BJ (cell line): ENCODE results near the gene GSK3A. TPM values are rescaled to one million over a fixed set of nuclear protein-coding genes. Genes with fewer than 3 reads are reported as not detected.

ENCODE experiments used
- CTCF ChIA-PET: fragments of 350-600 bp; formaldehyde crosslinking; extraction: SDS; loops from one replicate; lab custom pipeline; 2021; ENCODE audit warnings: antibody characterized with exemption, inconsistent platforms; lab: Yijun Ruan, JAX
- POLR2A ChIA-PET: fragments of 300-600 bp; sonication (Branson Sonifier 250); formaldehyde crosslinking; extraction: SDS; loops from one replicate; lab custom pipeline; 2021; ENCODE audit warnings: antibody characterized with exemption; lab: Charles Lee
- DNase-seq: peaks from one replicate; pipeline ENCODE4 v3.0.0-alpha.2; 2011; ENCODE audit warnings: low read depth
- H3K27me3 ChIP-seq: 2 replicates; pipeline ENCODE4 v1.6.0; 2011; ENCODE audit warnings: low read length; ENCODE audit not compliant: control insufficient read depth, insufficient read depth
- H3K36me3 ChIP-seq: 2 replicates; pipeline ENCODE4 v1.5.1; 2011; ENCODE audit warnings: low read length; ENCODE audit not compliant: control insufficient read depth, insufficient read depth
- H3K4me3 ChIP-seq: 2 replicates; pipeline ENCODE4 v1.5.1; 2011; ENCODE audit warnings: low read depth, mild to moderate bottlenecking, control low read depth, low read length
- CTCF ChIP-seq: IDR thresholded peaks from 2 replicates; pipeline ENCODE4 v1.5.1; 2011; ENCODE audit warnings: low read depth, mild to moderate bottlenecking, control low read depth, inconsistent platforms, low read length, moderate library complexity; ENCODE audit not compliant: insufficient read depth
- polyA plus RNA-seq: library from polyadenylated mRNA; depleted of rRNA; stranded (reverse); fragments of >200 nt; gene quantifications from 2 replicates; pipeline ENCODE4 v1.2.3, GENCODE V29; 2011

Gene GSK3A
- polyA plus RNA-seq, 1 experiment: 36.1 TPM

- no peaks in the 10 kb centered on the region for H3K27me3 ChIP-seq
- no peak for DNase-seq
- ChIA-PET POLR2A (no interaction called here), CTCF (no interaction called here)
- no peak overlapping the region for H3K4me3 ChIP-seq
- H3K36me3 ChIP-seq: peaks cover 3% of the 10 kb centered on the region
- TF ChIP-seq CTCF: no peak
These were observed 48.7 kb downstream of the GSK3A start for GRCh38 chr19:42193706-42194105.

GRCh38 chr19:42193294-42193693 is 49.1 kb downstream of the GSK3A start:
- Histone ChIP-seq H3K36me3 (peaks cover 2% of the 10 kb centered on the region; the same call in 1 of the 2 replicates), H3K27me3 (no peaks in the 10 kb centered on the region), H3K4me3 (no peak overlapping the region)
- ChIA-PET CTCF (interaction anchor here (1.3 kb wide), 1 partner anchor 61 kb away, joined by 3 read pairs; no protein-coding TSS in a partner anchor), POLR2A (no interaction called here)
- DNase-seq: no peak
- no peak for TF ChIP-seq CTCF

DNA sequence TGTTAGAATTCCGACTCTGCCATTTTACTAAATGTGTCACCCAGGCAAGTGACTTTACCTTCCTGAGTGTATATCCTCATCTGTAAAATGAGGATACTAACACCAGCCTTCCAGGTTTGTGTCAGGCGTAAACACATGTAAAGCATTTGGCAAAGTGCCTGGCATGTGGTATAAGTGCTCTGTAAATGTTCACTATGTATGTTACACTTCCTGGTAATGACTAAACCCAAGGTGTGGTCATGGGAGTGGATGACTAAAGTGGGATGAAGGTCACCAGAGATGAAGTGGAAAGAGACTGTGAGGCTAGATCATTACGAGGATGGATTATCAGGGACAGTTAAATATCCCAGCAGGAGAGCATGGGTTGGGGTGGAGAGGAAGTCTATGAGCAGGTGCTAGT is 50.5 kb downstream of the GSK3A start:
- ChIA-PET POLR2A (no interaction called here), CTCF (interaction anchor here (0.8 to 1.3 kb wide), 4 partner anchors 15 to 247 kb away, joined by 3 to 9 read pairs (median 4); no protein-coding TSS in a partner anchor)
- Histone ChIP-seq H3K27me3 (no peaks in the 10 kb centered on the region), H3K4me3 (no peak overlapping the region), H3K36me3 (peaks cover 2% of the 10 kb centered on the region; the same call in 1 of the 2 replicates)
- DNase-seq: no peak
- no peak for TF ChIP-seq CTCF

- H3K4me3 ChIP-seq: no peak overlapping the region
- ChIA-PET POLR2A (no interaction called here), CTCF (interaction anchor here (0.8 to 1.3 kb wide), 4 partner anchors 15 to 247 kb away, joined by 3 to 9 read pairs (median 4); no protein-coding TSS in a partner anchor)
- no peak for TF ChIP-seq CTCF
- no peaks in the 10 kb centered on the region for H3K27me3 ChIP-seq
- peaks cover 2% of the 10 kb centered on the region; the same call in 1 of the 2 replicates for H3K36me3 ChIP-seq
- DNase-seq: no peak
These were observed 51.1 kb downstream of the GSK3A start for GRCh38 chr19:42191330-42191729.

DNA sequence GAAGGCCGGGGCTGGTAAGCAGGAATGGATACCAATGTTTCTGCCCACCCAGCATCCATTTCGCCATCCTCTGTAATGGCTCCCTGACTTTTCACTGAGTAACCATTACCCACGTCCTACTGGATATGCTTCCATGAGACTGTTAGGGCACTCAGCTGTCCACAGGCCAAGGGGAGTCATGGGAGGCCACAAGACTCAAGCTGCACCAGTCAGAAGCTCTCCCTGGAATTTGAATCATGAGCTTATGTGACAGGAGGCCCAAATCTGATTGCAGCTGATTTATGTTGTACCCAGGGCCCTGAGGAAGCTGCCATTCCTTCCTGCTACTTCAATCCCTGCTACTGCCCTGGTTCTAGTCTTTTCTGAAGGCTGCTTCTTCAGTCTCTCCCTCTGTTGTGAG is 53.3 kb downstream of the GSK3A start:
- POLR2A ChIA-PET: no interaction called here

More for the DNA sequence above, 53.3 kb downstream of the GSK3A start:
- CTCF ChIA-PET: interaction anchor here (0.7 to 1.1 kb wide), 2 partner anchors 80 to 85 kb away, joined by 3 to 6 read pairs; no protein-coding TSS in a partner anchor
- Histone ChIP-seq H3K4me3 (no peak overlapping the region), H3K27me3 (no peaks in the 10 kb centered on the region), H3K36me3 (no peaks in the 10 kb centered on the region)
- TF ChIP-seq CTCF: no peak
- DNase-seq: no peak
